ENCODE results near the gene RHOBTB1.

RHOBTB1 gene

GRCh38 chr10:60944058-60944909, at the start of gene RHOBTB1:
Gene RHOBTB1, minus strand, starts transcription at chr10:60944185. Its CDS starts 32,643 bp downstream, at chr10:60911542.
- peak; percentile 86 for ATAC-seq
- no peak for TF ChIP-seq ZNF8 (CRISPR knock-in tag; IDR thresholded peaks at IDR 0.05)
- TF ChIP-seq ZNF70 (CRISPR knock-in tag; IDR thresholded peaks at IDR 0.05), result 0 out of 2 replicates have a peak, but pooled peaks have one; percentile 45
- 0 out of 2 replicates have a peak, but pooled peaks have one; percentile 60 for TF ChIP-seq GLIS3 (CRISPR knock-in tag; IDR thresholded peaks at IDR 0.05)
- TF ChIP-seq ZC3H10 (CRISPR knock-in tag; IDR thresholded peaks at IDR 0.05), result no peak
- no peak for TF ChIP-seq OSR1 (CRISPR knock-in tag; IDR thresholded peaks at IDR 0.05)
- no peak for TF ChIP-seq ZFP30 (CRISPR knock-in tag; IDR thresholded peaks at IDR 0.05)
- no peak for TF ChIP-seq SNAI2 (CRISPR knock-in tag; IDR thresholded peaks at IDR 0.05)
- no peak for TF ChIP-seq BACH2 (CRISPR knock-in tag; IDR thresholded peaks at IDR 0.05; ENCODE audit: borderline replicate concordance)
- peak; percentile 42; the same call in 1 of the 2 replicates for TF ChIP-seq TCF4 (CRISPR knock-in tag; IDR thresholded peaks at IDR 0.05; ENCODE audit: borderline replicate concordance)
- TF ChIP-seq PATZ1 (CRISPR knock-in tag; IDR thresholded peaks at IDR 0.05; ENCODE audit: borderline replicate concordance), result no peak
- no peak for TF ChIP-seq PPARA (CRISPR knock-in tag; IDR thresholded peaks at IDR 0.05; ENCODE audit: borderline replicate concordance)
- TF ChIP-seq ZNF565 (CRISPR knock-in tag; conservative IDR thresholded peaks at IDR 0.05; ENCODE audit: low read depth), result no peak
- TF ChIP-seq CSRNP3 (CRISPR knock-in tag; IDR thresholded peaks at IDR 0.05), result no peak
- TF ChIP-seq CREB5 (CRISPR knock-in tag; IDR thresholded peaks at IDR 0.05; ENCODE audit: low read depth), result no peak
- no peak for TF ChIP-seq POU6F1 (CRISPR knock-in tag; IDR thresholded peaks at IDR 0.05; ENCODE audit: borderline replicate concordance, low read depth)
- no peak for TF ChIP-seq ISL1 (CRISPR knock-in tag; IDR thresholded peaks at IDR 0.05)
- no peak for TF ChIP-seq TOX (CRISPR knock-in tag; IDR thresholded peaks at IDR 0.05; ENCODE audit: borderline replicate concordance)
- no peak for TF ChIP-seq ARNTL (CRISPR knock-in tag; IDR thresholded peaks at IDR 0.05; ENCODE audit: borderline replicate concordance, low read depth)
- no peak for TF ChIP-seq CSDC2 (CRISPR knock-in tag; IDR thresholded peaks at IDR 0.05)
- no peak for TF ChIP-seq ESRRG (CRISPR knock-in tag; IDR thresholded peaks at IDR 0.05)
- 0 out of 2 replicates have a peak, but pooled peaks have one; percentile 8 for TF ChIP-seq TSHZ2 (CRISPR knock-in tag; IDR thresholded peaks at IDR 0.05)
- no peak; the same call in 1 of the 2 replicates for TF ChIP-seq RARB (CRISPR knock-in tag; IDR thresholded peaks at IDR 0.05)
- no peak for TF ChIP-seq ZFP3 (CRISPR knock-in tag; IDR thresholded peaks at IDR 0.05)

GRCh38 chr10:60992636-60993035, 48.7 kb upstream of the RHOBTB1 start:
- no peak for TF ChIP-seq CREB5 (CRISPR knock-in tag; IDR thresholded peaks at IDR 0.05; ENCODE audit: low read depth)
- TF ChIP-seq TCF4 (CRISPR knock-in tag; IDR thresholded peaks at IDR 0.05; ENCODE audit: borderline replicate concordance), result no peak
- TF ChIP-seq ISL1 (CRISPR knock-in tag; IDR thresholded peaks at IDR 0.05), result peak; percentile 14; the same call in 1 of the 2 replicates
- TF ChIP-seq ZNF8 (CRISPR knock-in tag; IDR thresholded peaks at IDR 0.05), result no peak
- no peak for TF ChIP-seq ARNTL (CRISPR knock-in tag; IDR thresholded peaks at IDR 0.05; ENCODE audit: borderline replicate concordance, low read depth)
- no peak for TF ChIP-seq ESRRG (CRISPR knock-in tag; IDR thresholded peaks at IDR 0.05)
- no peak for TF ChIP-seq PATZ1 (CRISPR knock-in tag; IDR thresholded peaks at IDR 0.05; ENCODE audit: borderline replicate concordance)
- TF ChIP-seq ZFP30 (CRISPR knock-in tag; IDR thresholded peaks at IDR 0.05), result no peak
- no peak; the same call in 2 of the 3 replicates for ATAC-seq

Data from SK-N-SH treated with all-trans-retinoic acid at 6 μM for 48 hours (cell line).